ENCODE results near the gene GALR3.
"Not testable (repeated sequence)": the region's sequence is repeated elsewhere in the genome, so short reads cannot be mapped to it uniquely, and the experiment has no call there.

Gene GALR3, protein sequence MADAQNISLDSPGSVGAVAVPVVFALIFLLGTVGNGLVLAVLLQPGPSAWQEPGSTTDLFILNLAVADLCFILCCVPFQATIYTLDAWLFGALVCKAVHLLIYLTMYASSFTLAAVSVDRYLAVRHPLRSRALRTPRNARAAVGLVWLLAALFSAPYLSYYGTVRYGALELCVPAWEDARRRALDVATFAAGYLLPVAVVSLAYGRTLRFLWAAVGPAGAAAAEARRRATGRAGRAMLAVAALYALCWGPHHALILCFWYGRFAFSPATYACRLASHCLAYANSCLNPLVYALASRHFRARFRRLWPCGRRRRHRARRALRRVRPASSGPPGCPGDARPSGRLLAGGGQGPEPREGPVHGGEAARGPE

DNA sequence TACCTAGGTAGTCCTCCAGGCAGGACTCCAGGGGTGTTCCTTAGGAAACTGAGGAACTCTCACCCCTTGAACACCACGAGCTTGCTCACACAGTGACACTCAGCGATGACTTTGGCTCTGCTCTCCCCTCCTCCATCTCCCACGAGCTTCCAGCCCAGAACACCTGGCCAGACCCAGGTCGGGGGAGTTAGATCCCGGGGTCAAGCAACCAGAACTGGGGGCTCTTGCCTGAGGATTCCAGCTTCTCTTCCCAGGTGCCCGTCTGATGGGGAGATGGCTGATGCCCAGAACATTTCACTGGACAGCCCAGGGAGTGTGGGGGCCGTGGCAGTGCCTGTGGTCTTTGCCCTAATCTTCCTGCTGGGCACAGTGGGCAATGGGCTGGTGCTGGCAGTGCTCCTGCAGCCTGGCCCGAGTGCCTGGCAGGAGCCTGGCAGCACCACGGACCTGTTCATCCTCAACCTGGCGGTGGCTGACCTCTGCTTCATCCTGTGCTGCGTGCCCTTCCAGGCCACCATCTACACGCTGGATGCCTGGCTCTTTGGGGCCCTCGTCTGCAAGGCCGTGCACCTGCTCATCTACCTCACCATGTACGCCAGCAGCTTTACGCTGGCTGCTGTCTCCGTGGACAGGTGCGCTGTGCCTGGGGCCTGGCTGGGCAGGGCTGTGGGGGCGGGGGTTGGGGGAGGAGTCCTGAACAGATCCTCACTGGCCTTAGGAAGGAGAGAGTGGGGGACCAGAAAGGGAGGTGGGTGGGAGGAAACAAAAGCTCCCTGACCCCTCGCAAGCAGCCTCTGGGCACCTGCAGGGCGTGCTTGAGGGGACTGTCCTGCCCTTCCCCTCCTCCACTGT is at the start of gene GALR3:
Gene GALR3 (plus strand): TSS at position 249 of the 852 bp plus-strand sequence. CDS start 25 bp downstream, at position 274.
- no peak for DNase-seq

GRCh38 chr22:37774728-37775127 is 48.5 kb upstream of the GALR3 start:
- no peak for DNase-seq

DNA sequence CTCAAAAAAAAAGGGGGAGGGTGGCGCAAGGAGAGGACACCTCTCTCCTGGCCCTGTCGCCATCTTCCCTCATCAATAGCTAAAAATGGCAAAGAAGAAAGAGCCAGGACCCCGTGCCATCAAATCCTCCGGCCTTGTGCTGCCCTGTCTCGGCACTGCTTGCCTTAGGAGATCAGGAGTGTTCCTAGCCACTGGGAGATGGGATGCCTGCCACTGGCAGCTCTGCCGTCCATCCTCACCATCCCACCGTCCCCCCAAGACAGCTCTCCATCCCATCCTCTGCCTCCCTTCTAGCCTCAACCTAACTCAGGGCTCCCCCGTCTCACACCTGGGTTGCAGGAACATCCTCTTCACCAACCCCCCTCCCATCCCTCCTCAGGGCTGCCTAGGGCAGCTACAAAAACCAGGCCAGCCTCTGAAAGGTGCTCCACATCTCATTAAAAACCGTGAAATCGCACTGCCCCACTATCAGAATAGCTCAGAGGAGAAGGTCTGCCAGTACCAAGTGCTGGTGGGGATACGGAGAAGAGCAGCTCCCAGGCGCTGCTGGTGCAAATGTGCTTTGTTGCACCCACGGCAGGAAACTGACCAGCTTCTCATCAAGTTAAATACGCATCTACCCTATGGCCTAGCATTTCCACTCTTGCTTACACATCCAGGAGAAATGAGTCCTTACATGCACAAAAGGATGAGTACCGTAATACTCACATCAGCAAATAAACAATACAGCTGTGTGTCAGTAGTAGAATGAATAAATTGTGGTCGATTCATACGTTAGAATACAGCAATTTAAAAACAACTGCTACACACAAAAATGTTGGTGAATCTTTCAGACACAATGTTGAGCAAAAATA is 47.2 kb upstream of the GALR3 start:
- DNase-seq = no peak

GRCh38 chr22:37776639-37777005 is 46.6 kb upstream of the GALR3 start:
- no peak for DNase-seq

DNA sequence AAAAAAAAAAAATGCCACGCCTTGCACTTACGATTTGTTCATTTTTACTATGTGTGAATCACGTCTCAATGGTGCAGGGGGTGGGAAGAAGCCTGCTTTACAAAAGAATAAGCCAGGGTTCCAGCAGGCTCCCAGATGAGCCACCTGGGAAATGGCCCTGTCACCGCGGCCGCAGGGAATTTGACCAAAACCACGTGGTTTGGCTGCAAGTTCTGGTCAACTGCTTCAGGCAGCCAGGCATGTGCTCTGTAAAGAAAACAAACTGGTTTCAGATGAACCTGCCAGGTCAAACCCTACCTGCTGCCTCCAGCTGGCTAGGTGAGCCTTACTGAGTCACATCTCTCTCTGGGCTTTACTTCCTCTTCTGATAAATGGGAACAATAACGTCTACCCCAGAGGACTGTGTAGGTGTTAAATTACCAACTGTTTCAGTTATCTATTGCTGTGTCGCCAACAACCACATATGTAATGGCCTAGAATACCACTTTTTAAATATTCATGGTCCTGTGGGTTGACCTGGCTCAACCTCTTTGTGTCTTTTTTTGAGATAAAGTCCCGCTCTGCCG is 46.0 kb upstream of the GALR3 start:
- DNase-seq = peak; percentile 43

- no peak for DNase-seq
These were observed 44.7 kb upstream of the GALR3 start for GRCh38 chr22:37778370-37779009.

DNA sequence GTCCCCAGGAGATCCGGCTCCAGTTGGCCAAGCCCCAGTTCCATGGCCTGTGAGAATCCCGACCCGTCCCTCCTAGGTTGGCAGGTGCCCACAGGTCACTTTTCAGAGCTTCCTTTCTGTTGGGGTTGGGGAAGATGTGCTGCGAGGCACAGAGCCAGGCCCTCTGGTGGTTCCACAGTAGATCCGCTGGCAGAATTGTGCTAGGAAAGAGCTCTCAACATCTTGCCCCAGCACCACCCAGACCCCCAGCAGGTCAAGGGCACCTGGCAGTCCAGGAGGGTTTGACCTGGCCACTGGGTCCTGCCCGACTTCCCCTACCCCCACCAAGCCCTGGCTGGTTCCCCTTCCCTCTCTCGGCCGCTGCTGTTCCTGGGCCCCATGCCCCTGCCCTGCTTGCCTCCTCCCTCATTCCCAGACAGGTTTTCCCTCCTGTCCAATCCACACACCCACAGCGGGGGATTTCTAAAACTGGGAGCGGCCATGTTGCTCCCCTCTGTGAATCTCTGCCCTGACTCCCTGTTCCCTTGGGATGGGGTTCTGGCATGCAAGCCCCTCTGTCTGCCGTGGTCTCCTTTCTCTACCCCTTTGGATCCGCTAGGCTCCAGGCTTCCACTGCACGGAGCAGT is 41.6 kb upstream of the GALR3 start:
- DNase-seq = peak; percentile 42

DNA sequence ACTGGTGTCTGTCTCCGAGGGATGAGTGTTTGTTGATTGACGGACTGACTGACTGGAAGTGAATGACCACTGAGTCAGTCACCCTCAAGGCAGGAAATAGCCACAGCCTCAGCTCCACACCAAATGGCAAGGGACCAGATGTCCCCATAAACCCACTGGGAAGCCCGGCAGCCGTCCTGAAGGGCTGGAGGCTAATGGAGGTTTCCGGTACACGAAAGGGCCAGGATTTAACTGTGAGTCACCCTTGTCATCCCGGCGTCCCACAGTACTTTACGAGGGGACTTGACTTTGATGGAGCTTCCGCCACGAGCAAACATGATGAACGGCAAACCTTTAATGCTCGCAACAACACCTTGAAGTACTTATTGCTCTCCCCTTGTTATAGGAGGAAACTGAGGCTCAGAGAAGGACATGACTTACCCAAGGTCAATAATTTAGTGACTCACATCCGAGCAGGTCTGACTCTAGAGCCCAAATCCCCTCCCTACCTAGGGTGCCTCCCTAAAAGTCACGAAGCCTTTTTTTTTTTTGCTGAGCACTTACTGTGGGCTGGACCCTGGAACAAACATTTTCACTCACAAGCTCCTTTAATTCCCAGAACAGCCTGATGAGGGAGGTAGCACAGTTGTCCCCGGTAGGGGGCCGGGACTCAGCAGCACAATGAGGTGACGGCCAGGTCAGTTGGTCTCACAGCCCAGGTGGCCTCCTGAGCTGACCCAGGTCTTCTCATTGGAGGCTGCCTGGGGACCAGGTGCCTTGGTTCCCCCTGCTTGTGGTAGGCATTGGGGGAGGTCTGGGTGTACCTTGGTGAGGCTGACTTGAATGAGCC is 40.6 kb upstream of the GALR3 start:
- DNase-seq = no peak

GRCh38 chr22:37784829-37785495 is 38.2 kb upstream of the GALR3 start:
- DNase-seq = no peak

DNA sequence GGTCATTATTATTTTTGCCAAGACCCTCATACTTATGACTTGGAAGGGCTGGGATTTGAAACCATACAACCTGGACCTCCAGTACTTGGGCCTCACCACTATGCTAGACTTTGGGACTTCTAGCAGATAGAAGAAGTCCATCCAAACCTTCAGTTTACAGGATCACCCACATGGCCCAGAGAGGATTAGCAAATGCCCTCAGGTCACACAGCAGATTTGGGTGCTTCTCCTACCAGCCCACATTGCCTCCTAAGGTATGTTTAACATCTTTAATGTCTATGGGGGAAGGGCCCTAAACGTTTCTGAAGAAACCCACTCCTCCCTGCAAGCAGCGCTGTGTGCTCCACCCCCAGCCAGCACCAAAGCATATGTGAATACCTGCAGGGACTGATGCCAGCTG is 32.9 kb upstream of the GALR3 start:
- DNase-seq = no peak

DNA sequence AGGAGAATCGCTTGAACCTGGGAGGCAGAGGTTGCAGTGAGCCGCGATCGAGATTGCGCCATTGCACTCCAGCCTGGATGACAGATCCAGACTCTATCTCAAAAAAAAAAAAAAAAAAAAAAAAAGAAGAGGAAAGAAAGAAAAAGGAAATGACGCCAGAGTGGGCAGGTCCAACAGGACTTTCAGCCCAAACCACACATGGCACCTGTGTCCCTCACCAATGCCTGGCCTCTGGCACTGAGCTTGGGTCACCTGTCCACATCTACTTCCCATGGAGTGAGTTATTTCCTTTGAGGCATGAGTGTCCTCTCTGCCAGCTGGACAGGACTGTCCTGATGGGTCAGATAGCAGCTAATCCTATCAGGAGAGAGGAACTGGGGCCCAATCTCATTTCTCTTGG is 30.7 kb upstream of the GALR3 start:
- DNase-seq = no peak

DNA sequence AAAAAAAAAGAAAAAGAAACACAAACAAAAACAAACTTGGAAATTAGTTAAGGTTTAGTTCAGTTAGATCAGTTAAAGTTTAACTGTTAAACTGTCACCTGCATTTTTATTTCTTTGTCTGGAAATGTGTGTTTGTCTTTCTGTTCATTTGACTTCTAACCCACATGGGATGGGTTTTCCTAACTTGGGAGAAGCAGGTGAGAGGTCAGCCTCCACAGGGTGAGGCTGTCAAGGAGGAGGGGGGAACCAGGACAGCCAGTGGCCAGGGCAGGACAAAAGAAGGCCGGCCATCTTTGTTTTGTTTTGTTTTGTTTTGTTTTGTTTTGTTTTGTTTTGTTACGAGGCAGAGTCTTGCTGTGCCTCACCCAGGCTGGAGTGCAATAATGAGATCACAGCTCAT is 28.8 kb upstream of the GALR3 start:
- DNase-seq = no peak

DNA sequence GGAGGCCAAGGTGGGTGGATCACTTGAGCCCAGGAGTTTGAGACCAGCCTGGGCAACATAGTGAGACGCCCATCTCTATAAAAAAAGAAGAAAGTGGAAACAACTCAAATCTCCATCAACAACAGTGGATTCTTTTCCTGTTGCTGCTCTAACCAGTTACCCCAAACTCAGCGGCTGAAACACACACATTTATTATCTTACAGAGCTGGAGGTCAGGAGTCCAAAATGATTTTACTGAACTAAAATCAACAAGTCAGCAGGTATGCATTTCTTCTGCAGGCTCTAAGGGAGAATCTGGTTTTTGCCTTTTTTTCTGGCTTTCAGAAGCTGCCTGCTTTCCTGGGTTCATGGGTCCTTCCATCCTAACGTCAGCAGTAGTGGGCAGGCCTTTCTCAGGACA is 27.1 kb upstream of the GALR3 start:
- no peak for DNase-seq

DNA sequence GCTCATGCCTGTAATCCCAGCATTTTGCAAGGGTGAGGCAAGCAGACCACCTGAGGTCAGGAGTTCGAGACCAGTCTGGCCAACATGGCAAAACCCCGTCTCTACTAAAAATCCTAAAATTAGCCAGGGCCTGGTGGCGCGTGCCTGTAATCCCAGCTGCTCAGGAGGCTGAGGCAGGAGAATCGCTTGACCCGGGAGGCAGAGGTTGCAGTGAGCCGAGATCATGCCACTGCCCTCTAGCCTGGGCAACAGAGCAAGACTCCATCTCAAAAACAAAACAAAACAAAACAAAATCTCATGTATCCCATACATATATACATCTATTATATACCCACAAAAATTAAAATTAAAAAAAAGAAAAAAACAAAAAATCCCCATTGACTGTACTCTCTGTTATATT is 25.9 kb upstream of the GALR3 start:
- DNase-seq = not testable (repeated sequence)

DNA sequence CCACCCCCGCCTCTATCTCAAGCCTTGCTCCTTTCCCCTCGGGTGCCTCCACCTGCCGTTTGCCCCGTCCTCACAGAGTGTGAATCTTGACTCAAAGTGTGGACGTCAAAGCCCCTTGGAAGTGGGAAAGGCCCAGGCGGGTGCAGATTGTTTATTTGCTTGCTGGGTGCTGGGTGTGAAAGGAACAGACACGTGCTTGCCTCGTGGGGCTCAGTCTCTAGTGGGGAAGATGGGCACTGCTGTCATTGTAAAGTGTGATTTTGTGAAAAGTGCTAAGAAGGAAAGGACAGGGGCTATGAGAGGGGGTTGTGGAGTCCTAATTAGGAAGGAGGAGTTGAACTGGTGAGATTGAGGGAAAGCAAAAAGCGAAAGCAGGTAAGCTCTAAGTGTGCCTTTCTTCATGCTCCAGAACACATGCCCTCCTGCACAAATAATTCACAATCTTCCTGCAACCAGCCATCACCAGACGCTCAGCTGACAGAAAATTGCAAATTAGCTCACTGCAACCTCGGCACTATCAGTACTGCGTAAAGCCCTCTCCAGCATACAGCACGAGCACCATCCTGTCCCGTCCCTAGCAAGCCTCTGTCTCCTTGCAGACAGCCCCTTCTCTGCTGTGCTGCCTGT is 25.2 kb upstream of the GALR3 start:
- DNase-seq = no peak

DNA sequence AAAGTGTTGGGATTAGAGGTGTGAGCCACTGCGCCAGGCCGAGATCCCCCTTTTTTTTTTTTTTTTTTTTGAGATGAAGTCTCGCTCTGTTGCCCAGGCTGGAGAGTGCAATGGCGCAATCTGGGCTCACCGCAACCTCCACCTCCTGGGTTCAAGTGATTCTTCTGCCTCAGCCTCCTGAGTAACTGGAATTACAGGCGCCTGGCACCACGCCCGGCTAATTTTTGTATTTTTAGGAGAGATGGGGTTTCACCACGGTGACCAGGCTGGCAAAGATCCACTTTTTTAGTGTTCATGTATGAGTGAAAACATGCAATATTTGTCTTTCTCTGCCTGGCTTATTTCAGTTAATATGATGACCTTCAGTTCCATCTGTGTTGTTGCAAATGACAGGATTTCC is 23.2 kb upstream of the GALR3 start:
- DNase-seq = not testable (repeated sequence)

DNA sequence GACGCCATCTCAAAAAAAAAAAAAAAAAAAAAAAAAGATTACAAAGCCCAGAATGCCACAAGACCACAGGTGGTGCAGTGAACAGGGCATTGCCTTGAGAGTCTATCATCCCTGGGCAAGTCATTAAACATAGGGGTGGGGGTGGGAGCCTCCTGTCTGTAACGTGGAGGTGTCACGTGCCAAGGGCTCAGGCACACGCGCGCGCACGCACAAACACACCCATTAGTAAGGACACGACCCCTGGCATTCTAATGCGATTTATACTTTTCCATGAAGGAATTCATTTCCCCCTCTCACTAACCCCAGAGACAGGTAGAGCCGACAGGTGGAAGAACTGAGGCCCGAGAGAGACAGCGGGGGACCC is 21.3 kb upstream of the GALR3 start:
- peak; percentile 43 for DNase-seq

DNA sequence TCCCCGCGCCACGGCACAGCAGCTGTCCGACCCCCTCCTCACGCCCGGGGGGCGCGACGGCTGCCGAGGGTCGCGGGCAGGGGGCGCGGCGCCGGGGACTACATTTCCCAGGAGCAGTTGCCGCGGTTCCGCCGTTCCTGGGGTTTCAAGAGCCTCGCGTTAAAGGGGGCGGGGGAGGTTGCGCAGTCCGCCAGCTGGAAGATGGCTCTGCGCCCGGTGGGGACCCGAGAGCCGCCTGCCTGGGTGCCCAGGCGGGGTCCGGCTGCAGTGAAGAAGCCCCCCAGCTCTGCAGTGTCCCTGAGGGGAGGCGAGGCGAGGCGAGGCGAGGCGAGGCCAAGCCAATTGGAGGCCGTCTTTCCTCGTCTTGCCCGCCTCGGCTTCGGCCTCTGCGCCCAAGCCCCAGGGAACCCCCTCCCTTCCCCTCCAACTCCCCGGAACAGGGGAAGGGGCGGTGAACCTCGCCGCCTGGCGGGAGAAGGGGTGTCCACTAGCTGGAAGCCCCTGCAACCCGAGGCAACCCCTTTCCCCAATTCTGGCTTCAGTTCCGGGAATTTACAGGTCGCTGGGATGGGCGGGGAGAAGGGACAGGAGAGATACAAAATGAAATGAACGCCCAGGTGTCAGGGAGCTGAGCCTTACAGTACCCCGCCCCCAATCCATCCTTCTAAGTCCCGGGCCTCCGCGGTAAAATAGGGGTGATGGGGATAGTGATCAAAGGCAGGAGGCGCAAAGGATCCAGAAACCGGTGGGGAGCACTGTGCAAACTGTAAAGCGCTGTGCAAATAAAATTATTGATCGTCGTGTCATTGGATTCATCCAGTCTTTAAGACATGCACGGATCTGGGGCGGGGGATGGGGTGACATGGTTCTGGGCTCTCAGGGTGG is 20.6 kb upstream of the GALR3 start:
- DNase-seq = peak; percentile 73

- DNase-seq = peak; percentile 93
These were observed 20.0 kb upstream of the GALR3 start for GRCh38 chr22:37803195-37803638.
